Stimulated activated CD8-positive, alpha-beta memory T cell treated with anti-CD3 and anti-CD28 coated beads, Interleukin-12 subunit alpha, Interleukin-12 subunit beta, amount 100 ng/mL, for 4 hours (primary cell): Measurements from ENCODE around the gene UBE2O.
A peak's percentile ranks its signal among the peaks of the same experiment; 100 is the strongest.

Experiments used
- DNase-seq: peaks from one replicate; pipeline ENCODE4 v3.0.0-alpha.2; 2020; ENCODE audit warnings: low read depth

Gene UBE2O

DNA sequence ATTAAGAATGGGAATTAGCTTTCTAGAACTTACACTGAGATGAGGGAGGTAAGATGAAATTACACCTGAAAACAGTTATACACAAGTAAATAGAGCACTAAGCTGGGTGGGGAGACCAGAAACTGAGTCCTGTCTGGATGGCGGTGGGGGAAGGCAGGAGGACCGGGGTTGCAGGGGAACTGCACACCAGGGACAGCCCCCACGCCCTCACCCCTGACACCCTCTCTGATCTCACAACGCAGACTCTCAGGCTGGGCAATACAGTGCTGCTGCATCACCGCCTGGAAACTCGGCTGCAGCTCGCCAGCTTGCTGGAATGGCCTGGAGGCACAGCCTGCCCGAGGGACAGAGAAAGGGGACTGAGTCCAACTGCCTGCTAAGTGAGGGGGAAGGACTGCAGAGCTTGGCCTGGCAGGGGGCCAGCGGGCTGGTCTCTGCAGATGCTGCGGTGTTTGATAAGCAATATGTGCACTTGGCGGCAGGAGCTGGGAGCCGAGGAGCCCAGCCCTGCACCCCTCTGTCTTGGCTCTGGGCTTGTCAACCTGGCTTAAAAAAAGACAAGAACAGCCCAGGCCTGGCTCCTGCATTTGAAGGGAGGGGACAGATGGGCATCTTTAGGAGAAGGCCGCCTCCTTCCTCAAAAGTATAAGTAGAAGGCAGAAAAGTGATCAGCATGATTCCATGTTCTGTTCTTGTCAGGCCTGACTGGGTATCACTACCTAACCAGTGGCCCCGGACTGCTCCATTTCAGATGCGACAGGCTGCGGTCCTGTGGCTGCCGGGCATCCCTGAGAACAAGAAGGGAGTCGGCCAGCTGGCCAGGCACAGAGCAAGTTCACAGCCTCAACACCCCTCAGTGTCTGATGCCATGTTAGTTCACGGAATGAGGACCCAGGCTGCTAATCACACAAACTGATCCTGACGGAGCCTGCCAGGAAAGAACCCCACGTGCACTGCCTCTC is 38.3 kb downstream of the UBE2O start:
- DNase-seq = no peak

DNA sequence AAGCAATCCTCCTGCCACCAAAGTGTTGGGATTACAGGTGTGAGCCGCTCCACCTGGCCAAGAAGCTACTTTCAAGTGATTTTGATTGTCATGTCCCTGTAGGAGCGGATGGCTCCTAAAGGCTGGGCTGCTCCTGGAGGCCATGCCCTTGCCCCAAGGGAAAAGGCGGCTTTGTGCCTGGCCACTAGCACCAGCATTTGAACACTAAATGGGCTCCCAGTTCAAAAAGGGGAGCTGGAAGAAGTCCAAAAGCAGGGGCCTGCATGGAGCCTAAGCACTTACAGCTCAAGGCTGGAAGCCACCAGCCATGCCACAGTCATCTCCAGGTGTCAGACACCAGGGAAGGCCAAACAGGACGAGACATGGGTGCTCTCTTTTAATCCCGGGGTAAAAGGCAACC is 41.7 kb downstream of the UBE2O start:
- no peak for DNase-seq

GRCh38 chr17:76410328-76410965 is 42.5 kb downstream of the UBE2O start:
- DNase-seq = no peak

- DNase-seq = peak; percentile 35
These were observed 44.7 kb downstream of the UBE2O start for GRCh38 chr17:76408037-76408849.

DNA sequence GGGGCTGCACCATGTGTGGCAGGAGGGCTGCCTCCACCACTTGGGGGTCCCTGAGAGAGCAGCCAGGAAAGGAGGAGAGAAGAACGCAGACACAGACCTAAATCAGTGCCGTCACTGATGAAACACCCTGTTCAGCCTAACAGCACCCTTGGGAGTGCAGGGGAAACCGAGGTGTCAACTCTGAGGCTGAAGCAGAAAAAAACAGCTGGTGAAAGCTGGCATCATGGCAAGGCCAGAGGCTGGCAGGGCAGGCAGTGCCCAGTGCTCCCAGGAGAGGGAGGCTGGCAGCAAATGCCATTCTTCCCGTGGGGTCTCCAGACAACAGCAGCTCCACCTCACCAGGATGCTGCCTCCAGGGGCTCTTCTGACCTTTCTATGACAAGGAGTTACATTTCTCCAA is 45.4 kb downstream of the UBE2O start:
- no peak for DNase-seq

DNA sequence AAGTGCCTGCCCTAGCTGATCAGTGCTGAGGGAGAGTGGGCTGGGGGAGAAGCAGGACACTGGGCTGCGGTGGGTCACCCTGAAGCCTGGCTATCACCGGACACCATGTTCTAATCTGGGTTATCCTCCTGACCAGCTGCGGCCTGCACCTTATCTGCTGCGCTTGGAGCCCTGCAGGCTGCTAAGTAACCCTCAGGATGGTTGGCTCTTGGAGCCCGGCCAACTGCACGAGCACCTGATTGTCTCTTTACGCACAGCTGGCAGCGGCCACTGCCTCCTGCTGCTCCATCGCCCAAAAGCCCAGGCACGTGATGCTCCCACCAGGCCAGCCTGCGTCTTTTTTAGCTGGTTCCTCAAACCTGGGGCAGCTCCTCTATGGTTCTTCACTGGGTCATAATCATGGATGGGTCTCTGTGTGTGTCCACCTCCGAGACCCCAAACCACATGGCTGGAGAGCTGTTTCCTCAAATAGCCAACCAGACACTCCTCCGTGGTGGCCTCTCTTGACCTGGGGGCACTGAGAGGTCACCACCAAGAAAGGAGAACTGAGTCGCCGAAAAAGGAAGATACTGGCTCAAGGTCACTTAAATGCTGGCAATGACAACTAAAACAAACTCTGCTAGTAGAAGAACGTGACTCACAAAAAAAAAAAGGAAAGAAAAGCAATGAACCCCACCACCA is 46.8 kb downstream of the UBE2O start:
- DNase-seq = no peak

DNA sequence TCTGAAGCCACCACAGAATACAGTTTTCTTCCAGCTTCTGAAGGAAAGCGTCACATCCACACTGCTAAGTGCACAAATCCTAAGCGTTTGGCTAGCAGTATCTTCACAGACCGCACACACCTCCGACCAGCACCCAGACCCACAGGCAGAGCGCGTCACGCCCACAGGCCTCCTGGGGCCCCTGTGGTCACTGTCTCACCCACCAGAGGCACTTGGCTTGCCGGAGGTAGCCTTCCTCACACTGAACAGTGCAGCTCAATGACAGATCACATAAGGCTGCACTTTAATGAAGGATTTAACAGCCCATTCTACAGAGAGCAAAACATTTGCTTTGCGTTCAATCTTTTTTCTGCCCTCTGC is 47.4 kb downstream of the UBE2O start:
- no peak for DNase-seq

DNA sequence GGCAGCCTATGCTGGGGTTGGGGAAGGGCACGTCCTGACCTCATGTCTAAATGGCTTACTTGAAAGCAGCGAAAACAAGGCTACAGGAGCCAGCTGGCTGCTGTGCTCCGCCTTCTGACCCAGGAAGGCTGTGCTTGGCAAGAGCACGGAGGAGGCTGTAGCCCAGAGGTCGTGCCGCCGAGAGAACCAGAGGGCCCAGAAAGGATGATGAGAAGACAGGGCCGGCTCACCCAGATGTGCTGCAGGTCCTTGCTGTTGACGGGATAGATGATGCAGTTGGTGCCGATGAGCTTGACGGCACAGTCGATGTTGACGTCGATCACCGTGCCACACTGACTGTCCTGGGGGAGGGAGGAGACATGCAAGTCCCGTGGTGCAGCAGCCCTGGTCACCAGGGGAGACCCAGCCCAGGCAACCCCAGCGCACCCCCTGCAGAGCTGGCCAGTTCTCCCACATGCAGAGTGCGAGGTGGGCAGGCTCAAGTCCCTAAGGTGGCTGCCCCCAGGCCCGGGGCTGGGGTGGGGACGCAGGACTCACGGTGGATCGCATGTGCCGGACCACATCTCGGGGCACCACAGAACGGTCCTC is 47.9 kb downstream of the UBE2O start:
- DNase-seq = no peak

GRCh38 chr17:76404256-76404655 is 48.7 kb downstream of the UBE2O start:
- DNase-seq = no peak

GRCh38 chr17:76402711-76403110 is 50.2 kb downstream of the UBE2O start:
- no peak for DNase-seq

- DNase-seq = no peak
These were observed 53.5 kb downstream of the UBE2O start for GRCh38 chr17:76399175-76400172.

DNA sequence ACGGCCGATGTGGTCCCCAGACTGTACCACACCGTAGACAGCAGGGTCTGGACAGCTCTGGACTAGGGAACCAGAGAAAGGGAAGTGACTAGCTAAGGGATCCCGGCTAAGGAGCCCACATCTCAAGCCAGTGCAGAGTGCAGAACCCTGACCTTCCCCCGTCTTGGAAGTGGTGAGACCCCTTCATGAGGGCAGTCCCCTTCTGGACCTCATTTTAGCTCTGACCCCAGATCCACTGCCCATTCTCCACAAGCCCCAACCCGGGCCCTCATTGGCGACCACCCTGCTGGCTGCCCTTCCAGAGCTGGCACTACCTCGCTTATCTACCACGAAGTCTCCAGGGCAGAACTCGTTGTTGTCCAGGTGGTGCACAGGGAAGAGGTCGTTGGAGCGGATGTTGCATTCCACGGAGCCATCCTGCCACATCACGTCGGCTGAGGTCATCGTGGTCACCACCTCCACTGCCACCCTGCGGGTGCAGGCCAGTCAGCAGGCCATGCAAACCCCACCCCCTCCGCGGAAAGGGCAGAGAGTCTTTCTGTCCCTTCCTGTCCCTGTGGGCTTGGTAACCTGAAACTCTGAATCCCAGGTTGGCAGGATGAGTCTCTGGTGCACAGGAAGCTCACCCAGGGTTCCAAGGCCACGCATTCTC is 54.3 kb downstream of the UBE2O start:
- DNase-seq = no peak

- DNase-seq = peak; percentile 69
These were observed 55.0 kb downstream of the UBE2O start for GRCh38 chr17:76397687-76398522.

GRCh38 chr17:76397184-76397583 is 55.8 kb downstream of the UBE2O start:
- DNase-seq = no peak

DNA sequence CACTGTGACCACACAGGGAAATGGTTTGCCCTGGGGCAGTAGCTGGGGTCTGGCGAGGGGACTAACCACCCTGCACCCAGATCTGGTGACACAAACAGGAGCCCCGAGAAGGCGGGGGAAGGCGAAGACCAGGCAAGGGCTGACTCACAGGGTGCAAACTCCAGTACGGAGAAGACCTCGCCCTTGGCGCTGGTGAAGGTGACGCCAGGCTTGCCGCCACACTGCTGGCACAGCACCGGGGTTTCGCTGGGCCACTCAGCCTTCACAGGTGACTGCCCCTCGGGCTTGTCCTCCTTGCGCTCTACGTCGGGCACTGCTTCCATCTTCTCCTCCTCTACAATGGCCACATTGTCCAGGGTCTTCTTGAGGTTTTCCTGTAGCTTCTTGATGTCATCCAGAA is 57.0 kb downstream of the UBE2O start:
- DNase-seq = no peak

DNA sequence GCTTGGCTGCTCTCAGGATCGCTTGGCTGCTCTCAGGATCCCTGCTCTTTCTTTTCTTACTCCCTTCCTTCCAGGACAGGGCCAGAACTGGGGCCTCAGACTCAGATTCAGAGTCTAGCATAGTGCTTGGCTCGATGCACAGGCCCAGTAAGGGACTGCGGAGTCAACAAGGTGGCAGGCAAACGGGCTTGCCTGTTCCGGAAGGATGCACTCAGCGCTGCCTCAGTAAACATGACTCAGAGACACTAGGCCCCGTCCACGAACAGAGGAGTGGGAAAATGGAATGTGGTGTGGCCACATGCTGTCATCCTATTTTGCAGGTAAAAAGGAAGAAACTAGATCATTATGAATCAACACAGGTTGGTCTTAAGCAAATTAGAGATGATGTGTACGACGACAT is 58.8 kb downstream of the UBE2O start:
- no peak for DNase-seq

DNA sequence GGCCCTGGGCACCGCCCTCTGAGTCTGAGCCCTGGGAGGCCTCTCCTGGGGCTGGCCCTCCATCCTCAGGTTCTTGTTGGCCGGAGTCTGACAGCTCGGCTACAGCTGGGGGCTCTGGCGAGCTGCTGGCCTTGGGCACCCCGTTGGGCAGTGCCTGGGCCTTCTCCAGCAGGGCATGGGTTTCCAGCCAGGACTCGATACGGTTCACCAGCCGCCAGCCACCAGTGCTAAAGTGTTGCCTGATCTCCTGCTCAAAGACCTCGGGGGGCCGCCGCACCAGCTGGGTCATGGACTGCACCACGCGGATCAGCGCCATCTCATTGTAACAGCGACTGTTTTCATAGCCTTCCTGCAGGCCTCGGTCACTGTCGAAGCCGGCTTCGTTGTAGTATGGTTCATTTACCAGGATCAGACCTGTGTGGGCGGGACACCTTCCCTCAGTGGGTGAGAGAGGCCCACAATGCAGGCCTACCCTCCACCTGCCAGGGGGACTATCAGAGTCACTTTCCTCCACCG is 61.7 kb downstream of the UBE2O start:
- no peak for DNase-seq

DNA sequence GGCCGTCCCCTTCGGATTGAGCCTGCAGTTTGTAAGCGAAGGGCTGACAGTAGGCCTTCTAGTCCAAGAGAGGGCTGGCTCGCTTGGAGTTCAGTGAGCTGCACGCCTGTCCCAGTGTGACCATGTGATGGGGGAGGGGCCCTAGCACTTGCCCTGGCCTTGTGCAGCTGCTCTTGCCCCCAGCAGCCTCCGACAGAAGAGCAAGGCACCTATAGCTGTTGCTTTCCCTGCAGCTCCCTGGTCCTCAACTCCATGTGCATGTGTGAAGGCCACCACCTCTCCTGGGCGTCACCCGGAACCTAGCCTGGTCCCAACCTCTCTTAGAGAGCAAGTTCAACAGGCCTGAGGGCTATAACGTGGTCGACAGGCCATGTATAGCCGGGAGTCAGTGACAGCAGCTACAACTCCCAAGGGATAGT is 62.9 kb downstream of the UBE2O start:
- no peak for DNase-seq
